Measurements from ENCODE around the gene ZNF292.

DNA sequence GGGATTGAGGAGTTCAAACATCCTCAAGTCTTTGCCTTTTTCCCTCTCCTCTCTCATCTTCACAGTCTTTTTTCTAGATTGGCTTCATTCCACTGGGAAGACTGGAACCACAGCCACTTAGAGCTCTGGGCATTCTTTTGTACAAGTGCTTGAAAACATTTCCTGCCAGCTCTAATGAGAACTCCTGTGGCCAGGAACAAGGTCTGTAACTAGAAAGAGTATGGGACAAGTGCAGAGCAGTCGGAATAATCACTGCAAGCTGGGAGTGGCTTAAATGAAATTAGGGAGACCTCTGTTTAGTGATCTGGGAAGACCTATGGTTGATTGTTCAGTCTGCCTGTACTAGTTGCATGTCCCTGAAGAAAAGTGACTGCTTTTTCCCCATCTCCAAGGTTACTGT lies 126.1 kb downstream of the ZNF292 start:
- no peak for TF ChIP-seq POLR2A (IDR thresholded peaks at IDR 0.05)
- TF ChIP-seq, protein P1, sequence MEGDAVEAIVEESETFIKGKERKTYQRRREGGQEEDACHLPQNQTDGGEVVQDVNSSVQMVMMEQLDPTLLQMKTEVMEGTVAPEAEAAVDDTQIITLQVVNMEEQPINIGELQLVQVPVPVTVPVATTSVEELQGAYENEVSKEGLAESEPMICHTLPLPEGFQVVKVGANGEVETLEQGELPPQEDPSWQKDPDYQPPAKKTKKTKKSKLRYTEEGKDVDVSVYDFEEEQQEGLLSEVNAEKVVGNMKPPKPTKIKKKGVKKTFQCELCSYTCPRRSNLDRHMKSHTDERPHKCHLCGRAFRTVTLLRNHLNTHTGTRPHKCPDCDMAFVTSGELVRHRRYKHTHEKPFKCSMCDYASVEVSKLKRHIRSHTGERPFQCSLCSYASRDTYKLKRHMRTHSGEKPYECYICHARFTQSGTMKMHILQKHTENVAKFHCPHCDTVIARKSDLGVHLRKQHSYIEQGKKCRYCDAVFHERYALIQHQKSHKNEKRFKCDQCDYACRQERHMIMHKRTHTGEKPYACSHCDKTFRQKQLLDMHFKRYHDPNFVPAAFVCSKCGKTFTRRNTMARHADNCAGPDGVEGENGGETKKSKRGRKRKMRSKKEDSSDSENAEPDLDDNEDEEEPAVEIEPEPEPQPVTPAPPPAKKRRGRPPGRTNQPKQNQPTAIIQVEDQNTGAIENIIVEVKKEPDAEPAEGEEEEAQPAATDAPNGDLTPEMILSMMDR (IDR thresholded peaks at IDR 0.05): no peak

Measured in testis (tissue), 2 donors.